Kidney (tissue), 14 donors: Measurements from ENCODE around the gene HEYL. TPM values are rescaled to one million over a fixed set of nuclear protein-coding genes. Genes with fewer than 3 reads are reported as not detected.

Source experiments
- DNase-seq, 5 donors: peaks; one replicate each; pipeline ENCODE4 v3.0.0-alpha.2; 2013 to 2020
- FAIRE-seq: peaks from 2 replicates; lab custom pipeline; 2012; peaks lifted over from hg19 to GRCh38; lab: Jason Lieb, UNC
- H3K27ac ChIP-seq, 2 donors: one replicate each; pipeline ENCODE4 v1.7.0; 2013; ENCODE audit warnings: low read depth in 2 of 2, low read length in 2 of 2, inconsistent platforms in 1 of 2
- H3K27me3 ChIP-seq: one replicate; pipeline ENCODE4 v1.7.1; 2013; ENCODE audit warnings: low read length, inconsistent platforms; ENCODE audit not compliant: control insufficient read depth, insufficient read depth
- H3K36me3 ChIP-seq, 3 donors: one replicate each; pipeline versions ENCODE4 v1.7.0 to v1.7.1; 2013; ENCODE audit warnings: low read length in 3 of 3, control low read depth in 1 of 3, inconsistent platforms in 1 of 3; ENCODE audit not compliant: insufficient read depth in 3 of 3, control insufficient read depth in 2 of 3
- H3K4me1 ChIP-seq, 3 donors: one replicate each; pipeline versions ENCODE4 v1.7.0 to v1.7.1; 2013; ENCODE audit warnings: low read length in 3 of 3, inconsistent platforms in 1 of 3, low read depth in 1 of 3; ENCODE audit not compliant: control insufficient read depth in 2 of 3, insufficient read depth in 2 of 3
- H3K4me3 ChIP-seq, 3 donors: one replicate each; pipeline versions ENCODE4 v1.7.0 to v1.8.1; 2013; ENCODE audit warnings: low read length in 3 of 3, control low read depth in 1 of 3, inconsistent platforms in 1 of 3
- H3K9ac ChIP-seq, 3 donors: one replicate each; pipeline versions ENCODE4 v1.7.0 to v1.7.1; 2013; ENCODE audit warnings: low read length in 3 of 3, control low read depth in 1 of 3, inconsistent platforms in 1 of 3
- H3K9me3 ChIP-seq, 3 donors: one replicate each; pipeline versions ENCODE4 v1.7.0 to v1.7.1; 2013; ENCODE audit warnings: low read length in 3 of 3, control low read depth in 1 of 3, inconsistent platforms in 1 of 3; ENCODE audit not compliant: control insufficient read depth in 2 of 3, insufficient read depth in 1 of 3
- CTCF ChIP-seq: IDR thresholded peaks from 3 replicates; pipeline ENCODE4 v1.5.1; 2012; ENCODE audit warnings: mild to moderate bottlenecking, moderate library complexity, borderline replicate concordance; ENCODE audit not compliant: insufficient read depth; ENCODE audit errors: extremely low read depth
- intact Hi-C: fragments of 100-400 bp; cut with DNase I; formaldehyde crosslinking; loops from one replicate; pipeline ENCODE4 v1.11.1; 2022
- polyA plus RNA-seq: library from polyadenylated mRNA; stranded (reverse); fragments of 350-450 nt; fragmentation: Illumina TruSeq; extraction: RNeasy Lipid Tissue Mini Kit (QIAGEN cat#74804); gene quantifications from one replicate; pipeline ENCODE4 v1.2.3, GENCODE V29; 2014; ENCODE audit warnings: low read depth, low replicate concordance; ENCODE audit not compliant: insufficient read depth
- total RNA-seq: library from RNA; stranded (reverse); fragmentation: NEBNext Ultra II Directional; extraction: Animal tissue kit (Norgen Biotek cat#: 25700); gene quantifications from one replicate; pipeline ENCODE4 v1.2.1, GENCODE V29; 2021
- donor health status: control.
- donor health status: control.
- donor health status: control.
- donor health status: control.
- donor health status: control.
- donor health status: DM: yes; HTN: yes; CAD: no.
- donor health status: Normal renal cell carcinoma (clear cell type).

Gene HEYL
- total and polyA plus RNA-seq, 2 donors from 2014 or later = 7.2 to 32.8 TPM

- peaks cover 0 to 9% (median 0%) of the 10 kb centered on the region in 3 donors for H3K4me1 ChIP-seq
- FAIRE-seq (no peak), DNase-seq (no peak)
- no peaks in the 10 kb centered on the region for H3K36me3 ChIP-seq
- no peak for TF ChIP-seq CTCF
- no peak overlapping the region for H3K4me3 ChIP-seq
- H3K27ac ChIP-seq = peak overlapping the region in 1 of 2 donors; percentile 21
- intact Hi-C loops = no loop called here
- H3K9me3 ChIP-seq = no peaks in the 10 kb centered on the region
- no peaks in the 10 kb centered on the region for H3K27me3 ChIP-seq
- no peak overlapping the region for H3K9ac ChIP-seq
Observed at GRCh38 chr1:39645411-39646043, 6.1 kb upstream of the HEYL start.

GRCh38 chr1:39643705-39644104 is 4.3 kb upstream of the HEYL start:
- peaks cover 0 to 9% (median 0%) of the 10 kb centered on the region in 3 donors for H3K4me1 ChIP-seq
- no peak overlapping the region for H3K9ac ChIP-seq
- no peaks in the 10 kb centered on the region for H3K9me3 ChIP-seq
- no peak for FAIRE-seq
- H3K27ac ChIP-seq = no peak overlapping the region
- no peak for TF ChIP-seq CTCF
- intact Hi-C loops = no loop called here
- H3K36me3 ChIP-seq = no peaks in the 10 kb centered on the region
- H3K27me3 ChIP-seq = no peaks in the 10 kb centered on the region
- no peak overlapping the region for H3K4me3 ChIP-seq
- DNase-seq = no peak

- DNase-seq (no peak), FAIRE-seq (no peak)
- intact Hi-C loops = no loop called here
- Histone ChIP-seq H3K4me1 (peaks cover 0 to 9% (median 0%) of the 10 kb centered on the region in 3 donors), H3K4me3 (no peak overlapping the region), H3K27me3 (no peaks in the 10 kb centered on the region), H3K27ac (no peak overlapping the region), H3K9ac (no peak overlapping the region), H3K36me3 (no peaks in the 10 kb centered on the region), H3K9me3 (no peaks in the 10 kb centered on the region)
- TF ChIP-seq CTCF = no peak
Observed at GRCh38 chr1:39642796-39643195, 3.4 kb upstream of the HEYL start.
